MM.1S (cell line): Measurements from ENCODE around the gene ERVK3-1.

ENCODE experiments used
- EZH2phosphoT487 ChIP-seq: fragments of 300-600 bp; sonication (generic); IDR thresholded peaks from 2 replicates; pipeline ENCODE4 v1.6.1; 2018; ENCODE audit warnings: antibody characterized with exemption, low read length
- TF ChIP-seq, protein P1 (sequence below): fragments of 300-600 bp; sonication (generic); IDR thresholded peaks from 2 replicates; pipeline ENCODE4 v1.5.1; 2016; ENCODE audit warnings: antibody characterized with exemption, low read length, mixed read lengths

- TF ChIP-seq, protein P1, sequence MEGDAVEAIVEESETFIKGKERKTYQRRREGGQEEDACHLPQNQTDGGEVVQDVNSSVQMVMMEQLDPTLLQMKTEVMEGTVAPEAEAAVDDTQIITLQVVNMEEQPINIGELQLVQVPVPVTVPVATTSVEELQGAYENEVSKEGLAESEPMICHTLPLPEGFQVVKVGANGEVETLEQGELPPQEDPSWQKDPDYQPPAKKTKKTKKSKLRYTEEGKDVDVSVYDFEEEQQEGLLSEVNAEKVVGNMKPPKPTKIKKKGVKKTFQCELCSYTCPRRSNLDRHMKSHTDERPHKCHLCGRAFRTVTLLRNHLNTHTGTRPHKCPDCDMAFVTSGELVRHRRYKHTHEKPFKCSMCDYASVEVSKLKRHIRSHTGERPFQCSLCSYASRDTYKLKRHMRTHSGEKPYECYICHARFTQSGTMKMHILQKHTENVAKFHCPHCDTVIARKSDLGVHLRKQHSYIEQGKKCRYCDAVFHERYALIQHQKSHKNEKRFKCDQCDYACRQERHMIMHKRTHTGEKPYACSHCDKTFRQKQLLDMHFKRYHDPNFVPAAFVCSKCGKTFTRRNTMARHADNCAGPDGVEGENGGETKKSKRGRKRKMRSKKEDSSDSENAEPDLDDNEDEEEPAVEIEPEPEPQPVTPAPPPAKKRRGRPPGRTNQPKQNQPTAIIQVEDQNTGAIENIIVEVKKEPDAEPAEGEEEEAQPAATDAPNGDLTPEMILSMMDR, result no peak
- no peak for TF ChIP-seq EZH2phosphoT487
These were observed 21.0 kb upstream of the ERVK3-1 start for GRCh38 chr19:58284199-58284598.
